Uterus (tissue), 2 donors: Measurements from ENCODE around the gene HOXB7.

Experiments
- POLR2A ChIP-seq, 2 donors: fragments of 450-650 bp; IDR thresholded peaks; one replicate each; pipeline ENCODE4 v1.6.1; 2016; ENCODE audit warnings: antibody characterized with exemption in 2 of 2, mild to moderate bottlenecking in 1 of 2, moderate library complexity in 1 of 2
- TF ChIP-seq, protein P1 (sequence below), 4 experiments: fragments of 200-600 bp in 2 of 4; fragments of 450-650 bp in 2 of 4; sonication (generic) in 2 of 4; IDR thresholded peaks; one replicate each; pipeline ENCODE4 v1.5.1; 2016 to 2019; ENCODE audit warnings: antibody characterized with exemption in 4 of 4, mild to moderate bottlenecking in 2 of 4, moderate library complexity in 1 of 4

- TF ChIP-seq, protein P1, sequence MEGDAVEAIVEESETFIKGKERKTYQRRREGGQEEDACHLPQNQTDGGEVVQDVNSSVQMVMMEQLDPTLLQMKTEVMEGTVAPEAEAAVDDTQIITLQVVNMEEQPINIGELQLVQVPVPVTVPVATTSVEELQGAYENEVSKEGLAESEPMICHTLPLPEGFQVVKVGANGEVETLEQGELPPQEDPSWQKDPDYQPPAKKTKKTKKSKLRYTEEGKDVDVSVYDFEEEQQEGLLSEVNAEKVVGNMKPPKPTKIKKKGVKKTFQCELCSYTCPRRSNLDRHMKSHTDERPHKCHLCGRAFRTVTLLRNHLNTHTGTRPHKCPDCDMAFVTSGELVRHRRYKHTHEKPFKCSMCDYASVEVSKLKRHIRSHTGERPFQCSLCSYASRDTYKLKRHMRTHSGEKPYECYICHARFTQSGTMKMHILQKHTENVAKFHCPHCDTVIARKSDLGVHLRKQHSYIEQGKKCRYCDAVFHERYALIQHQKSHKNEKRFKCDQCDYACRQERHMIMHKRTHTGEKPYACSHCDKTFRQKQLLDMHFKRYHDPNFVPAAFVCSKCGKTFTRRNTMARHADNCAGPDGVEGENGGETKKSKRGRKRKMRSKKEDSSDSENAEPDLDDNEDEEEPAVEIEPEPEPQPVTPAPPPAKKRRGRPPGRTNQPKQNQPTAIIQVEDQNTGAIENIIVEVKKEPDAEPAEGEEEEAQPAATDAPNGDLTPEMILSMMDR (IDR thresholded peaks at IDR 0.05), result no peak
- TF ChIP-seq POLR2A (IDR thresholded peaks at IDR 0.05), result no peak
Observed at GRCh38 chr17:48577330-48577945, 33.4 kb downstream of the HOXB7 start.
